HG02759 (cell line): ENCODE measurements around the gene MEX3B.

Experiments
- ATAC-seq: cut with Tn5 transposase; IDR thresholded peaks from one replicate; pipeline ENCODE4 v1.9.1; 2021; ENCODE audit warnings: mild to moderate bottlenecking, moderate library complexity; ENCODE audit not compliant: unreplicated experiment

The MEX3B gene

DNA sequence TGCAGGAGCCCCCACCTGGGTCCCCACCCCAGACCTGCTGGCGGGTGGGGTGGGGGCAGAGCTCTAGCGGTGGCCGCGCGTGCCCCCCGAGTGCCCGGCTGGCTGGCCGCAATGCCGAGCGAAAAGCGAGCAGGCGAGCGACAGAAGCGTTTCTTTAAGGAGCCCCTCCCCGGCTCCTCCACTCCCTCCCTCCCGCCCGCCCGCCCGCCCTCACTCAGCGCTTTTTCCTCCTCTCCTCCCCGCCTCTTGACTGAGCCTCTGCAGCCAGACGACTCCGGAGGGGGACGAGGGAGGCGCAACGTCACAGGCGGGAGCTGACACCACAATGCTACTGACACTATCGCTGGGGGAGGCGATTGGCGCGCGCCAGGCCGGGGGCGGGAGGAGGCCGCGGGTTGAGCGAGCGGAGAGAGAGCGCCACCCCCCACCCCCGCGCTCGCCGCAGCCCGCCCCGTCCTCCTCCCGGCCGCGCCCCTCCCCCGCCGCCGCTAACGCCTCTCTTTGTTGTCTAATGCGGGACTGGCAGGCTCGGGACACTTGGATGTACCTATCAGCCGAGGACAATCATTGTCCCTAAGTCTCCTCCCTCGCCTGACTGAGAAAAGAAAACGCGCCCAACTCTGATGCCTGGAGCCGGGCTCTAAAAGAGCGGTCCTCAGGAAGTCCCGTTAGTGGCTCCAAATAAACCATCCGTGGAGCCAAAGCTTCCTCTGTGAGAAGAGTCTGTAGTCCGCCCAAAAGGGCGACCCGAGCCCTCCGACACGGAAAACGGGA is at the start of gene MEX3B:
MEX3B (minus strand) TSS at position 127 of the 774 bp plus-strand sequence. CDS start 313 bp downstream, outside the sequence.
- ATAC-seq = peak; percentile 62

DNA sequence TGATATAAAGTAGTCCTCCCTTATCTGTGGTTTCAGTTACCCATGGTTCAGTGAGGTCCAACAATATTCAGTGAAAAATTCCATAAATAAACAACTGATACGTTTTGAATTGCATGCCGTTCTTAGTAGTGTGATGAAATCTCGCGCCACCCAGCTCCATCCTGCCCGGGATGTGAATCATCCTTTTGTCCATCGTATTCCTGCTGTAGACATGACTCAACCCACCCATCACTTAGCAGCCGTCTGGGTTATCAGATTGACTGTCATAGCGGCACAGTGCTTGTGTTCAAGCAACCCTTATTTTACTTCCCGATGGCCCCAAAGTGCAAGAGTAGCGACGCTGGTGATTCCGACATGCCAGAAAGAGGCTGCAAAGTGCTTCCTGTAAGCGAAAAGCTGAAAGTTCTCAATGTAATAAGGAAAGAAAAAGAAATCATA is 48.0 kb upstream of the MEX3B start:
- ATAC-seq = no peak

DNA sequence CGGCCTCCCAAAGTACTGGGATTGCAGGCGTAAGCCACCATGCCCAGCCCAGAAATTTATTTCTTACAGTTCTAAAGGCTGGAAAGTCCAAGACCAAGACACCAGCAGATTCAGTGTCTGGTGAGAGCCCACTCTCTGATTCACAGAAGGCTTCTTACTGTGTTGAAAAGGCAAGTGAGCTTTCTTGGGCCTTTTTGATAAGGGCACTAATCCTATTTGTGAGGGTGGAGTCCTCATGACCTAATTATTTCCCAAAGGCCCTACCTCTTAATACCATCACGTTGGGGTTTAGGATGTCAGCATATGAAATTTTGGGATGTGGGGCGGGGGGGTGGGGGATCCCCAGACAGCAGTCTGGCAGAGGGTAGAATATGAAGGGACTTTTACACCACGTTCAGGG is 47.5 kb upstream of the MEX3B start:
- ATAC-seq = no peak

DNA sequence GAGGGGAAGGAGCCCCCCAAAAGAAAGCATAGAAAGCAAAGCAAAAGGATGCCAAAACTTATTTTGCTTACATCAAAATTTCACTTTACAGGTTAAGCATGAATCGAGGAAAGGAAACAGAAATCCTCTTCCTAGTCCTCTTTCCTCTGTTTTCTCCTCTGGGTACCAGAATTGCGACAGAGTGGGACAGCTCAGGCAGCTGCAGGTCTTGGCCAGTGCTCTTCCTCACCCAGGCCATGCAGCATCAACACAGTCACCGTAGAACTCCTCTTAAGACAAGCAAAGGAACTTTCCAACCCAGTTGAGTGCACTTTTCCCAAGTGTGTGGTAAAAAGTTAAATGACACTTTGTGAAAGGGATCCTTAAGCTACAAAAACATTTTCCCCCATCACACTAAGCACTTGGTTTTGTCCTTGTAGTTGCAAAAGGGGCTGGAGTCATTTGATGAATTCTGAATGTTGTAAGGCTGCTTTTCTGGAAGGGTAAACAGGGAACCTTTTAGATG is 45.9 kb upstream of the MEX3B start:
- ATAC-seq = no peak

DNA sequence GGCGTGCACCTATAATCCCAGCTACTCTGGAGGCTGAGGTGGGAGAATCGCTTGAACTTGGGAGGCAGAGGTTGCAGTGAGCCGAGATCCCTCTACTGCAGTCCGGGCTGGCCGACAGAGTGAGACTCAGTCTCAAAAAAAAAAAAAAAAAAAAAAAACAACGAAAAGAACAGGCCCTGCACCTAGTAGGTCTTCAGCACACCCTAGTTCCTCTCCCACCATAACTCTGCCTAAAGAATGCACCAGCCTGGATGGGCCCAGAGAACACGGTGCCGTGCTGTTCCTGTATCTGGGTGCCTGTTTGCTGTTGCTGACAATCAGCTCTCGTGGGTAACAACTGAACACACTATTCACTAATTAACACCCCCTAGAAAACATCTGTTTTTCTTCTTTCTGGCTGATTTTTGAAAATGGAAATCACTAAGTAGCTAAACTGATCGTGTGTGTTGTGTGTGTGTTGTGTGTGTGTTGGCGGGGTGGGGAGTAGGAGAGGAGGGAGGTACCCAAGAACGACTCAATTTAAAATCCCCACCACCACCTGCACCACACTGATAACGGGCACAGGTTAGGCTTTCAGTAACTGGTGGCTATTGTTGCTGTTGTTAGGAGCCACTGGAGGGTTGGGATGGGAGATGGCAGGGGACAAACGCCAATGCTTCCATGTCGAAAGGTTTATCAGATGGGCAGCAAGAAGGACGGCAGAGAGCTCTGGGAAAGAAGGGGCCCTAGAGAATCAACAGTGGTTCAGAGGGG is 40.6 kb upstream of the MEX3B start:
- no peak for ATAC-seq

DNA sequence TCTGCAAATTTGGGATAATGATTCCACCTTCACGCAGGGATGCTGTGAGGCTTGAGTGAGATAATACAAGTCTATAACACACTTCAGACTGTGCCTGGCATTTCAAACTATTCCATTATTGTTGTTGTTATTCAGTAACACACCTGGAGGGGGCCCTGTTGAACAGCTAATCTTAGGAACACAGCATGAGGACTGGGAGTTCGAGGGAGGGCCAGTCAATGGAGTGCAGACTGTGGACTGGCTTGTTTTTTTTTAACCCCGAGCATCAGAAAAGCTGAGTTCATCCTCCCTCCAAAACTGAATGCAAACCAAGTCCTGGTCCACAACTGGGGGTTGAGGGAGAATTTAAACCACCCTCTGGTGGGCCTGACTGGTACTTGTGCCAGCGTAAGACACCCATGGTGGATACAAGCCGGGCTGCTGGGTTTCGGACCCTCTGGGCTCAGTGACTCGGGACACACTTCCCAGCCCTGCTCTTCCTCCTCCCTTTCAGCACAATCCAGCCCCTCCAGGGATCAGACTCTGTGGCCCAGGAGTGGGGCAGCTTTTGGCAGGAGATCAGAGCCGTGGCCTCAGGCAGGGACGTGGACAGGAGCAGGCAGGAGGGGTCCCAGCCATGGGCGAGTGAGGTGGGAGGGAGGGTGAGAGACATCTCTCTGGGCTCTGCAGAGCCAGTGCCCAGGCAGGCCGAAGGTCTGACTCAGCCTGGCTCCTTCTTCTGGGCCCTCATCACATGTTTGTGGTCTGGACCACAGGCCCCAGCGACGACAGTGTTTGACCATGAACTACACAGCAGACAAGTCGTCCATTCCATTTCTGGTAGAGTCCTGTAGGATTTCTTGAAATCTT is 36.3 kb upstream of the MEX3B start:
- no peak for ATAC-seq

DNA sequence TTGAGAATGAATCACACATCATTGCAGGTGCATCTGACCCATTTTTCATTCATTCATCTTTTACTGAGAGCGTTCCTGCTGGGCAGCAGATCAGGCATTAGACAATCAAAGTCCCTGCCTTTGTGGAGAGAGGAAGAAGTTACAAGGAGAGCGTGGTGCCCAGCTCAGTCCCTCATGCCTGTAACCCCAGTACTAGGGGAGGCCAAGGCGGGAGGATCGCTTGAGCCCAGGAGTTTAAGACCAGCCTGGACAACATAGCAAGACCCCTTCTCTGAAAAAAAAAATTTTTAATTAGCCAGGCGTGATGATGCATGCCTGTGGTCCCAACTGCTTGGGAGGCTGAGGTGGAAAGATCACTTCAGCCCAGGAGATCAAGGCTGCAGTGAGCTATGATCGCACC is 35.0 kb upstream of the MEX3B start:
- no peak for ATAC-seq

DNA sequence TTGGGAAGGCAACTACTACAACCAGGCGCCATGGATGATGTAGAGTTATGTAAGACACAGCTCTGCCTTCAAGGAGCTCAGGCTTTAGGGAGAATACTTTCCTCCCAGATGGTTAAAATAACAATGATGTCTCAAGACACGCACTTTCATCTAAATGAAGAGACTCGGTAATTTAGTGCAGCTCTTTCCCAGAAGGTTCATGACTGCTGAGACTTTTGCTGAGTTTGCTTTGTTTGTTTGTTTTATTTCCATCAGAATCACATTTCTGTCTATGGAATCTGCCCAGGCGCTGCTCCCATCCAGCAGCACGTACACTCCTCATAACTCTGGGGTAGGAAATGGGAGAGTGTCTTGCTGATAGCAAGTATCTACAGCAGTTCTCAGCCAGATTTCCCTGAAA is 33.9 kb upstream of the MEX3B start:
- no peak for ATAC-seq

DNA sequence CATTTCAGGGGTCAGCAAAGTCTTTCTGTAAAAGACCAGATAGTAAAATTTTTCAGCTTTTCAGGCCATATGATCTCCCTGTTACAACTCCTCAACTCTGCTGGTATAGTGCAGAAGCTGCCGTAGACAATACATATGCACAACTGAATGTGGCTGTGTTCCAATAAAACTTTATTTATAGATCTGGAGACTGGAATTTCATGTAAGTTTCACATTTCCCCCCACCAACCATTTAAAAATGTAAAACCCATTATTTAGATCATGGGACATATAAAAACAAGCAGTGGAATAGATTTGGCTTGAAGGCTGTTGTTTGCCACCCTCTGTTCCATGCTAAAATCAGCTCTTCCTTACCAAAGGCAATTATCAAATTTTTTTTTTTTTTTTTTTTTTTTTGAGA is 28.8 kb upstream of the MEX3B start:
- ATAC-seq = no peak

DNA sequence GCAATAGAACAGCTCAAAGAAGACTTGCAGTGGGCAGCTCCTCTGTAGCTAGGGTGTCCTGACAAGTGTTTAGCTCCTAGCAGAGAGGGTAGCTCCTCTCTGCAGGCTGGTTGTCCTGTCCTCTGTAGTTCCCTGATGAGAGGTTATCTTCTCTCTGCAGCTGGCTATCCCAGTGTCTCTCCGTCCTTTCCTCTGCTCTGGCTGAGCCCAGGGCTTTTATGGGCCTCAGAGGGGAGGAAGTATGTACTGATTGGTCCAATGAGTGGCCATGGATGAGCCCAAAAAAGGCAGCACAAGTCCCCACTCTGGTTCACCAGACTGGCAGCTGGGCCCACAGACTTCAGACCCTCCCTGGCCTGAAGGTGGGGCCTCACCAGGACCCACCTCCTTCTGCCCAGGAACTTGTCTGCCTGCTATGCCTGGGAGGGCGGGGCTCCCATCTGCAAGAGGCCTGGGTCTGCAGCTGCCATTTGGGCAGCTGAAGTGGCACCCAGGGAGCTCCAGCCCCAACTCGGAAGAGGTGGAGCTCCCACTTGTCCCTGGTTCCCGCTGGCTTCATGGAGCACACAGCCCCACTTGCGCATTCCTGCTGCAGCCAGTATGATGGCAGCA is 27.2 kb upstream of the MEX3B start:
- ATAC-seq = no peak

DNA sequence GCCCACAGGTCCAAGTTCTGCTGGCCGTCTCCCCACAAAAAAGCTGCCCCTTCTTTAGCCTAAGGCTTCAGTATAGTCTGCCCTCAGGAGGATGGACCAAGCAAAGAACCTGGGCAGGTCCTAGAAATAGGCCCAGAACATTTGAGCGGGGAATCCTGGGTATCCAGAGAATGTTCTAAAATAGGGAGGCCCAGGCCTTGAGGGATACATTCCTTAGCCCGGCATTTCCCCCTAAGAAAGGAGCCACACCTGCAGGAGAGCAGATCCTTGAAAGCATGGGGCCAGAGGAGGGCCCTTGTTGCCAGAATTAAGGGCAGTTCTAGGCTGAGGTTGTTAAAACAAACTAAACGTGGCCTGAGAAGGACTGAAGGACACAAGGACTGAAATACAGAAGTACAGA is 20.6 kb upstream of the MEX3B start:
- no peak for ATAC-seq

DNA sequence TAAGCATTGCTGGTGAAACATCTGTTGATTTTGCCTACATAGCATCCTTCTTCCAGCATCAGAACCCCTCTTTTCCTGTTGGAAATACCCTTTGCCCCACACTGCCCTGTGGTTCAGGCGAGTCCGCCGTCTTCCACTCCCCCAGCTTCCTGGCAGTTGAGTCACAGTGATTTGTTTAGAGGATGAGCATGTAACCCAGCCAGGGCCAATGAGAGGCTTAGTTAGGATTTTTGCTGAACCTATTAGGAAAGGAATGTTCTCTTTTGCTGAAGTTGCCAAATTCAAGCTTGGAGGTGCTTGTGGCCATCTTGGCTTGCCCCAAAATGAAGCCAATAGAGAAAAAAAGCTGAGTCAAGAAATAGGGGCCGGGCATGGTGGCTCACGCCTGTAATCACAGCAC is 19.0 kb upstream of the MEX3B start:
- ATAC-seq = no peak

DNA sequence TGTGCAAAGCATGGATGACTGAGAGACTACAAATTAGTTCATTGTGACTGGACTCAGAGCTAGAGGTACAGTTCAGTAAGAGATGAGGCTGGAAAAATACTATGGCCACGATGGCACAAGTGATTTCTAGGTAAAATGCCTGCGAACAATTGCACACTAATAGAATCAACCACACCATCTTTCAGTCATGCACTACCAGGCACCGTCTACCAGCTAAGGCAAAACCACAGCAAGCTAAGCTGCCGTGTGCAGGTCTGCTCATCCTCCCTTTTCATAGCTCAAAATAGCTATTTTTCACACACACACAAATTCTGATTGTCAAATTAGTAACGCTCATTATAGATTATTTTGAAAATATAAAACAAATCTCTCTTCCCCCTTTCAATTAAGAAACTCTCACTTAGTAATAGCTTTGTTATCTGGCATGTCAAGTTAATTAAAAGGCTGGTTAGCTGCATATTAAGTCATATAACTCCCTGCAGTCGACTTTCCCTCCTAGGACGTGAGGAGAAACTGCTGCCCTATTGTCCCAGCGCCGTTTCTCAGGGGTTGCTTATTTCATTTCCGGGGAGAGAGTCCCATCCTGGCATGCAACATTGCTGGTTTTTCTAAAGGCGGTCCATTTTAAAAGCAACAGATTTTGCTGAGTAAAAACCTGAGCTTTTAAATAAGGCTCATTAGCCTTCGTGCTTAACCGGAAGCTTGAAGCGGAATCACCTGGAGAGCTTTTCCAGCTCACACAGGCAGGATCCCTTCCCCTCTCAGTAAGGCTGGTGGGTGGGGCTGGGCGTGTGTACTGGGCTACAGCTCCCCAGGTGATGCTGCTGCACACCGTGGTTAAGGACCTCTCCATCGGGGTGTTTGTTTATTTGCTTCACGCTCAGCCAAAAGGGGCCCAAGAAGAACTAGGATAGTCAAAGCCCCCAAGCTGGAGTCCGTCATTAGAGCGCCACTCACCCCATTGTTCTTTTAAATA is 16.9 kb upstream of the MEX3B start:
- no peak for ATAC-seq

DNA sequence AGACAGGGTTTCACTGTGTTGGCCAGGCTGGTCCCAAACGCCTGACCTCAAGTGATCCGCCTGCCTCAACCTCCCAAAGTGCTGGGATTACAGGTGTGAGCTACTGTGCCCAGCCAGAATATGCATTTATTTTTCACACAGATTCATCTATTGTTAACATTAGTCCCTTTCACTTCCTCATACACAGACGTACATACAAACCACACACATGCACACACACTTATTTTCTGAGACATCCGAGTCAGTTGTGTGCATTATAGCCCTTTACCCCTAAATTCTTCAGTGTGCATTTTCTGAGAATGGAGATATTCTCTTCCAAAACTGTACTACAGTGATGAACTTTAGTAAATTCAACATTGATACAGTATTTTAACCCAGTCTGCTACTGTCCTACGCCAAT is 15.0 kb upstream of the MEX3B start:
- no peak for ATAC-seq

DNA sequence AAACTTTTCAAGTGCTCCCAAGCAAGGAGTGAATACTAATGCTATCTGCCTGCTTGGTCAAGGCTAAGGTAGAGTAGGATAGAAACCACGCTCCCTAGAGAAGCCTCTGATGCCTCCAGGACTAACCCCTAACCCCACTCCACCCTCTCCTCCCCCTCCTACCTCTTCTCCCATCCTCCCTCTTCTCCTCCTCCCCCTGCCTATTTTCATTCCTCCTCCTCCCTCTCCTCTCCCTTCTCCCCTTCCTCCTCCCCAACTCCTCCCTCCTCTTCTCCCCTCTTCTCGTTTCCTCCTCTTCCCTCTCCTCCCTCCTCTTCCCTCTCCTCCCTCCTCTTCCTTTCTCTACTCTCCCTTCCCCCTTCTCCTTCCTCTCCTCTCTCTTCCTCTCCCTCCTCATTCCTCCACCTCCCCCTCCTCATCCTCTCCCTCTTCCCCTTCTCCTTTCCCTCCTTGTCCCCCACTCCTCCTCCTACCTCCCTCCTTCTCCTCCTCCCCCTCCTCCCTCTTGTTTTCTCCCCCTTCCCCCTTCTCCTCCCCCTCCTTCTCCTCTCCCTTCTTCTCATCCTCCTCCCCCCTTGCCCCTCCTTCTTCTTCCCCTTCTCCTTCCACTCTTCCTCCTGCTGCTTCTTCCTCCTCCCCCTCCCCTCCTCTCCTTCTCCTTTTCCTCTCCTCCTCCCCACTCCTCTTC is 12.8 kb upstream of the MEX3B start:
- no peak for ATAC-seq

DNA sequence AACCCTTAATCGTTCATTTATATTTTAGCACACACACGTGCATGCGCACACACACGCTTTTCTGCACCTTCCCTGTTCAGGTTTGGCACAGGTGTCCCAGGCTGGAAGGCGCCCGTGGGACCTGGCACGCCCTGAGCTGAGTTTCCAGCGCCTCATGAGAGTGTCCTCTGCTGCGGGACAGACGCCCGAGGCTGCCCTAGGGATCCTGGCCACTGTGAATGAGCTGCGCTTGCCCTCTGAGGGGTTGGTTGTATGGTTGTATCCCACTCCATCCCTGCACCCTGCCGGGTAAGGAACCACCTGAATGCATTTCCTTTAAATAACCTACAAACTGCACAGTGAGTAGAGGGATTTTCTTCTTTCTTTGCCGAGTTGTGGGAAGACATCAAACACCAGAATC is 12.2 kb upstream of the MEX3B start:
- ATAC-seq = no peak

DNA sequence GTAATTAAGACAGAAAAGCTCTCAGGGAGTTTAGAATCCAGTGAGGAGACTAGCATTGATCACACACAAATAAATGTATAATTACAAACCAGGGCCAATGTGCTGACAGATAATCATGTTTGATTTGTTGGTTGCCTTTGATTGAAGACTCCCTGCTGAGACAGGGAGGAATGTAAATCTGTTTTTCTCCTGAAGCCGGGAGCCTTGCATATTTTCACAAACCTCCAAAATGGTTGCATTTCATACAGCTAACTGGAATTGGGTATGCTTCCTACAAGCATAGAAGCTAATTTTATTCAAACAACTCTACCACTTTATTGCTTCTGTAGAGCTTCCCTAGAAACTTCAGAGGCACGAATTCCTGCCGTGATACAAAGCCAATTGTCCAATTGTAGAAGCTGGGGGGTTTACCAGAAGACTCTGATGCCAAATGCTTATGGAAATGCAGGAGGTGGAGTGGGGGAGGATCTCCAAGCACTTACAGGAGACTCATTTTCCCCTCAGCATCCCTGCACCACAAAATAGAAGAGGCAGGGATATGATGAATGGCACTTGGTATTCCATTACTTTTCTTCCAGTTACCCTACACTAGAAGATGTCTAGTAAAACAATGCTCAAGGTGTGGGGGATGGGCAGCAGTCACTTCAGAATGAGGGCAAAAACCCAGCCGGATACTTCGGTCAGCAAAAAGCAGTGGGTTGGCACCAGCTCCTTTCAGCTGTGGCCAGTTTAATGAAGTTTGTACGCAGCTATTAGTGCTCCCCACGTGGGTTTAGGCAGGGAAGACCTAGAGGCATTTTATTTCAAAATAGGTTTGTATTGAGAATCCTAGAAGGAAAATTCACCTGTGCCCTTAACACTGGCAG is 11.4 kb upstream of the MEX3B start:
- no peak for ATAC-seq

DNA sequence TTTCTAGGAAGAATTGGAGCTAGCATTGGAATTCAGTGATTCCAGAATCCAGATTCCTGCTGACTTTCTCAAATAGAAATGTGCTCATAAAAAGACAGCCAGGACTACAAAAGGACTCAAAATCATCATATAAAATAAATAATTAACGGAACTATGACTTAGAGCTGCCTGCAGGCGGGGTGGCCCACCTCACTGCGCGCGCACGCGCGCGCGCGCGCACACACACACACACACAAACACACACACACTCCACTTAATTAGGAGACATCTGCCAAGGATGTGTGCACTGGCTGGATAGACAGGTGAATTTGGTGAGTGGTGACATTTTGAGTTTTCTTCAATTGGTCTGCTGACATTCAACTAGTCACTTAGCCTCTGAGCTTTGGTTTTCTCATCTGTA is 6.9 kb upstream of the MEX3B start:
- ATAC-seq = no peak
